Stimulated activated CD8-positive, alpha-beta memory T cell treated with anti-CD3 and anti-CD28 coated beads, Interleukin-2, amount 100 ng/mL, for 48 hours (primary cell): ENCODE data around the gene PCNX1.
"Not testable (repeated sequence)": the region's sequence is repeated elsewhere in the genome, so short reads cannot be mapped to it uniquely, and the experiment has no call there.

ENCODE experiments used
- DNase-seq, 2 donors: peaks; one replicate each; pipeline ENCODE4 v3.0.0-alpha.2; 2020; ENCODE audit warnings: low read depth in 2 of 2

Gene PCNX1

GRCh38 chr14:71122866-71123565, 215.8 kb downstream of the PCNX1 start:
- no peak for DNase-seq

GRCh38 chr14:71123579-71124135, 216.4 kb downstream of the PCNX1 start:
- no peak for DNase-seq

GRCh38 chr14:71129716-71130490, 222.6 kb downstream of the PCNX1 start:
- DNase-seq, result not testable (repeated sequence)

- no peak for DNase-seq
Observed at GRCh38 chr14:71130491-71131179, 223.4 kb downstream of the PCNX1 start.

- DNase-seq, result no peak
Observed at GRCh38 chr14:71133296-71133695, 226.0 kb downstream of the PCNX1 start.

GRCh38 chr14:71135496-71135895, 228.2 kb downstream of the PCNX1 start:
- DNase-seq, result no peak

- no peak for DNase-seq
Observed at GRCh38 chr14:71135911-71136310, 228.7 kb downstream of the PCNX1 start.

DNA sequence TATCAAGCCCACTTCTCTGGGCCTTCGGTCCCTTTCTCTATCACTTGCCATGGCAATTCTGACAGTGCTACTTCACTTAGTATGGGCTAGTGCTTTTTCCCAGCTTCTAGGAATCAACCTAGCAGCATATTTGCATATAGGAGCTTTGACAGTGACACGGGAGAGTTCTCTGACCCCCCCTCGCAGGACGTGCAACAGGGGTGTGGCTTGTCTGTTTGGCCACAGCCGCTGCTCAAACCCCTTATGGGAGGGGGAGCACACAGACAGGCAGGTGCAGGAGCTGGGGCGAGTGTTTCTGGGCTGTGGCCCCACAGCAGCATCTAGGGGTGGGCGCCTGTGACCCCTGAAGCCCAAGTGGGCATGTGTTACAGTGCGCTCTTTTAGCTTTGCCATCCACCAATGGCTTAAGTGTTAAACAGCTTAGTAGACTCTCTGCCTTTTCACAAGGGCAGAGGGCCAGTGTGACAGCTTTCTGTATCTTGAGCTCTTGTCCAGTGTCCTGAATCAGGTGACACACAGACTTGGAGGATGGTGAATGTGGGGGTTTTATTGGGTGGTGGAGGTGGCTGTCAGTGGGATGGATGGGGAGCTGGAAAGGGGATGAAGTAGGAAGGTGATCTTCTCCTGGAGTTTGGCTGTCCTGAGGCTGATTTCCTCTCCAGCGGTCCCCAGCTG, 229.3 kb downstream of the PCNX1 start:
- no peak for DNase-seq

- no peak for DNase-seq
Observed at GRCh38 chr14:71137536-71138447, 230.5 kb downstream of the PCNX1 start.

DNA sequence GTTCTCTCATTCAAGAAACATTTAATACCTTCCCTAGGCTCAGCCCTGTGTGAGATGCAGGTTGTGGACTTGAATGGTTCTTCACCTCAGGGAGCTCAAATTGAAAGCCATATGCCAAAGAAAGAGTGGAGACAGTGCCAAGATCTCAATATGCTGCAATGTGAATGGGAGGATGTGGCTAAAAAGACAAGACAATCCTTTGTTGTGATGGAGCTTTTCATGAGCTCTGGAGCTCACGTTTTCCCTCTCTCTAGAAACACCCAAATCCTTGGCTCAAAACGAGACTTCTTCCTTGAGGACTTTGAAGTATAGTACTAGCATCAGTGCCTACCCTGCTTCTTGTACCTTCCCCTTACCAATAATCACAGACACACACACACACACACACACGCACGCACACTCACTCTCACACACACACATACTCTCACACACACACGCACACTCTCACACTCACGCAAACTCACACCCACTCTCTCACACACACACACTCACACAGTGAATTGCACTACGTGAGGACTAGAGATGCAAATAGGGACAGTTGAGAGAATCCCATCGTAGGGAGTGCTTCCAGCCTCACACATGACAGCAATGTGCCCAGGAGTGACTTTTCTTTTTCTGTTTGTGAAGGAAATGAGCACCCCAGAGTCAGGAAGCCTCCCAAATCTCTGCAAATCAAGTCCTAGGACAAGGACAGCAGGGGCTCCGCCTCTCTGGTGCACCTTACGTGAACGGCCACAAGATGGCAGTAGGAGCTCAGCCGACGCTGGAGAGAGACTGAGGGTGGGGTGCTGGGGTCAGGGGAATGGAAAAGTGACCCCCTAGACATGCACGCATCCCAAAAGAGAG, 231.4 kb downstream of the PCNX1 start:
- peak in 1 of 2 donors; percentile 32 for DNase-seq

GRCh38 chr14:71139294-71139946, 232.2 kb downstream of the PCNX1 start:
- no peak for DNase-seq

GRCh38 chr14:71140157-71140556, 232.9 kb downstream of the PCNX1 start:
- no peak for DNase-seq

- no peak for DNase-seq
Observed at GRCh38 chr14:71141701-71142374, 234.6 kb downstream of the PCNX1 start.

- no peak for DNase-seq
Observed at GRCh38 chr14:71142375-71143038, 235.2 kb downstream of the PCNX1 start.

DNA sequence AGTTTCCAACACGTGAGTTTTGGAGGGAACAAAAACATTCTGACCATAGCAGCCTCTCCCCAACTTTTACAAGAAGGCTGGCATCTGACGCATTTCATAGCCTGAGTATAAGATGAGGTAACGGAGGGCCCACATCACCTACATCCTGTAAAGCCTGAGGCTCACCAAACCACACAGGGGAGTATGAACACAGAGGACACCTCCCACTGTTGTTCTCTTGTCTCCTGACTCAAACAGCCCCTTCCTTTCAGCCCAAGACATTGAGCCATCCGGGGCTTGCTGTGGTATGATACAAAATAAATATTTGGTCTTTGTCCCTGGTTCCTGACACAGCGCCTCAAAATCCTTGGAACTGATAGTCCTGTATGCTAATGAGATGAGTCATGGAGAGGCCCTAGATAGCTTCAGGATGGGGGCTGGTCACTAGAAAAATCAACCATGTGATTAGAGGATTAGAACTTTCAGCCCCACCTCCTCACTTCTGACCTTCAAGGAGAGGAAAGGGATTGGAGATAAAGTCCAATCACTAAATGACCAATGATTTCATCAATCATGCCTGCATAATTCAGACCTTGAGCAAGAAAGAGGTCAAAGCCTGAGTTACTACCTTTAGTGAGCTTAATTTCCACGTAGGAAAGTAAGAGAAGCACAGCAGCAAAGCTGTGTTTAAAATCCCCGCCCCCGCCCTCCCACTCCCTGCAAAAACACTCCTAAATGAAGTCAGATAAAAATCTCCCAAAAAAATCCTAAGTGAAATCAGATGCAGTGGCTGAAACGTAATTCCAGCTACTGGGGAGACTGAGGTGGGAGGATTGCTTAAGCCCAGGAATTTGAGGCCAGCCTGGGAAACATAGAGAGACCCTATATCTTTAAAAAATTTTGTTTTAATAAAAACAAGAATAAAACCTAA, 236.4 kb downstream of the PCNX1 start:
- peak; percentile 14 to 38 for DNase-seq

GRCh38 chr14:71147335-71147734, 240.1 kb downstream of the PCNX1 start:
- not testable (repeated sequence) for DNase-seq

DNA sequence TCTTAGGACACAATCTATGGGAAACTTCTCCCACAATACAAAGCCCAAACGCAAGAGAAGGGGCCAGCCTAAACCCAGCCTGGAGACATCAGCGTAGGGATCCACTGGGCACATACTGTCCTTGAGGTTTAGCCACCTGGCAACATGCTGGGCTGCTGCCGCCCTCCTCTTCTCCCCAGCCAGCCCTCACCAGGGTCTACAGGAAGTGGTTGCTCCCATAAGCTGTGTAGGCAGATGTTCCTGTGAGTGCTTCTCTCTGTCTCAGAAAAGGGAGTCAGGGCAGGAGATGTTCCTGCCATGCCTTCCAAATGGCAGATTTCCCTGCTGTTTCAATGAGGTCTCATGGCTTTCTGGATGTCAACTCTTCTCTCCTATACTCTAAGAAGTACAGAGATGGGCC, 241.4 kb downstream of the PCNX1 start:
- no peak for DNase-seq
